ENCODE measurements around the gene PTP4A2. TPM values are rescaled to one million over a fixed set of nuclear protein-coding genes. Genes with fewer than 3 reads are reported as not detected.

PTP4A2 gene
- total and polyA plus RNA-seq, 10 of the 15 experiments (the other 5 are each of a cell fraction or from before 2014, with no cell fraction given), result 180 to 909 (median 375) TPM

DNA sequence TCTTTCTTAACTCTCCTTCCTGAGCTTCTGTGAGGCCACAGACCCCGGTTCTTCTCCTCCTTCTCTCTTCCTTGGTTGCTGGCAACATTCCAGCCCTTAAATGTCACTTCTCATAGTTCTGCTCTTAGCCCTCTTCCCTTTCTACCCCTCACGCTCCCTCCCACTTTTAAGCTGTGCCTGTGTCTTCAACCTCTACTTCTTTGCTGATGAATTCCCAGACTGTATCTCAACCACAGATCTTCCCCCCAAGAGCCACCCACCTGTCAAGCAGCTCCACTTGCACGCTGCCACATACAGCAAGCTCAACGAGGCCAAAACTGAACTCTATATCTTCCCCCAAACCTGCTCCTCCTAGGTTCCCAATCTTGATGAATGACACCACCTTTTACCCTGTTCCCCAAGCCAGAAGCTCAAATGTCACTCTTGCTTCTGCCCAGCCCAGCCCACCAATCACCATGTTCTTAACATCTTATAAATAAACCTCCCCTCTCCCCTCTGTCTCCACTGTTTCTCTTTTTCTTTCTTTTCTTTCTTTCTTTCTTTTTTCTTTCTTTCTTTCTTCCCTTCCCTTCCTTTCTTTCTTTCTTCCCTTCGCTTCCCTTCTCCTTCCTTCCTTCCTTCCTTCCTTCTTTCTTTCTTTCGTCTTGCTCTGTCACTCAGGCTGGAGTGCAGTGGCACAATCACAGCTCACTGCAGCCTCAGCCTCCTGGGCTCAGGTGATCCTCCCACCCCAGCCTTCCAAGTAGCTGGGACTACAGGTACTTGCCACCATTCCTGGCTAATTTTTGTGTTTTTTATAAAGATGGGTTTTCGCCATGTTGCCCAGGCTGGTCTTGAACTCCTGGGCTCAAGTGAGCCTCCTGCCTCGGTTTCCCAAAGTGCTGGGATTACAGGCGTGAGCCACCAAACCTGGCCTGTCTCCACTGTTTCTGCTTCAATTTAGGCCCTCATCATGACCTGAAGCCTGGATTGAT is 19.8 kb upstream of the PTP4A2 start (continued):
- TF ChIP-seq, protein P1, sequence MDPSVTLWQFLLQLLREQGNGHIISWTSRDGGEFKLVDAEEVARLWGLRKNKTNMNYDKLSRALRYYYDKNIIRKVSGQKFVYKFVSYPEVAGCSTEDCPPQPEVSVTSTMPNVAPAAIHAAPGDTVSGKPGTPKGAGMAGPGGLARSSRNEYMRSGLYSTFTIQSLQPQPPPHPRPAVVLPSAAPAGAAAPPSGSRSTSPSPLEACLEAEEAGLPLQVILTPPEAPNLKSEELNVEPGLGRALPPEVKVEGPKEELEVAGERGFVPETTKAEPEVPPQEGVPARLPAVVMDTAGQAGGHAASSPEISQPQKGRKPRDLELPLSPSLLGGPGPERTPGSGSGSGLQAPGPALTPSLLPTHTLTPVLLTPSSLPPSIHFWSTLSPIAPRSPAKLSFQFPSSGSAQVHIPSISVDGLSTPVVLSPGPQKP (IDR thresholded peaks at IDR 0.05; ENCODE audit: low read depth, low read length), result no peak
- TF ChIP-seq JUND (IDR thresholded peaks at IDR 0.05; ENCODE audit: low read depth, low read length), result no peak
- peak in 1 of 2 experiments; percentile 66; a peak in 1 of 3 replicates for TF ChIP-seq EGR1 (IDR thresholded peaks at IDR 0.05; ENCODE audit: borderline replicate concordance in 1 of 2, low read depth in 2 of 2, low read length in 2 of 2)
- no peak for TF ChIP-seq CBX5 (IDR thresholded peaks at IDR 0.05; ENCODE audit: low read depth)
- TF ChIP-seq, protein P2, sequence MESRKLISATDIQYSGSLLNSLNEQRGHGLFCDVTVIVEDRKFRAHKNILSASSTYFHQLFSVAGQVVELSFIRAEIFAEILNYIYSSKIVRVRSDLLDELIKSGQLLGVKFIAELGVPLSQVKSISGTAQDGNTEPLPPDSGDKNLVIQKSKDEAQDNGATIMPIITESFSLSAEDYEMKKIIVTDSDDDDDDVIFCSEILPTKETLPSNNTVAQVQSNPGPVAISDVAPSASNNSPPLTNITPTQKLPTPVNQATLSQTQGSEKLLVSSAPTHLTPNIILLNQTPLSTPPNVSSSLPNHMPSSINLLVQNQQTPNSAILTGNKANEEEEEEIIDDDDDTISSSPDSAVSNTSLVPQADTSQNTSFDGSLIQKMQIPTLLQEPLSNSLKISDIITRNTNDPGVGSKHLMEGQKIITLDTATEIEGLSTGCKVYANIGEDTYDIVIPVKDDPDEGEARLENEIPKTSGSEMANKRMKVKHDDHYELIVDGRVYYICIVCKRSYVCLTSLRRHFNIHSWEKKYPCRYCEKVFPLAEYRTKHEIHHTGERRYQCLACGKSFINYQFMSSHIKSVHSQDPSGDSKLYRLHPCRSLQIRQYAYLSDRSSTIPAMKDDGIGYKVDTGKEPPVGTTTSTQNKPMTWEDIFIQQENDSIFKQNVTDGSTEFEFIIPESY (IDR thresholded peaks at IDR 0.05), result no peak
- TF ChIP-seq POU2F2 (IDR thresholded peaks at IDR 0.05; ENCODE audit: borderline replicate concordance, low read depth, low read length), result peak; percentile 47; the same call in 1 of the 3 replicates
- no peak for TF ChIP-seq NR2C2 (IDR thresholded peaks at IDR 0.05; ENCODE audit: borderline replicate concordance, control insufficient read depth, insufficient read length, low read depth)
- TF ChIP-seq NFXL1 (IDR thresholded peaks at IDR 0.05; ENCODE audit: borderline replicate concordance), result no peak
- TF ChIP-seq, protein P3, sequence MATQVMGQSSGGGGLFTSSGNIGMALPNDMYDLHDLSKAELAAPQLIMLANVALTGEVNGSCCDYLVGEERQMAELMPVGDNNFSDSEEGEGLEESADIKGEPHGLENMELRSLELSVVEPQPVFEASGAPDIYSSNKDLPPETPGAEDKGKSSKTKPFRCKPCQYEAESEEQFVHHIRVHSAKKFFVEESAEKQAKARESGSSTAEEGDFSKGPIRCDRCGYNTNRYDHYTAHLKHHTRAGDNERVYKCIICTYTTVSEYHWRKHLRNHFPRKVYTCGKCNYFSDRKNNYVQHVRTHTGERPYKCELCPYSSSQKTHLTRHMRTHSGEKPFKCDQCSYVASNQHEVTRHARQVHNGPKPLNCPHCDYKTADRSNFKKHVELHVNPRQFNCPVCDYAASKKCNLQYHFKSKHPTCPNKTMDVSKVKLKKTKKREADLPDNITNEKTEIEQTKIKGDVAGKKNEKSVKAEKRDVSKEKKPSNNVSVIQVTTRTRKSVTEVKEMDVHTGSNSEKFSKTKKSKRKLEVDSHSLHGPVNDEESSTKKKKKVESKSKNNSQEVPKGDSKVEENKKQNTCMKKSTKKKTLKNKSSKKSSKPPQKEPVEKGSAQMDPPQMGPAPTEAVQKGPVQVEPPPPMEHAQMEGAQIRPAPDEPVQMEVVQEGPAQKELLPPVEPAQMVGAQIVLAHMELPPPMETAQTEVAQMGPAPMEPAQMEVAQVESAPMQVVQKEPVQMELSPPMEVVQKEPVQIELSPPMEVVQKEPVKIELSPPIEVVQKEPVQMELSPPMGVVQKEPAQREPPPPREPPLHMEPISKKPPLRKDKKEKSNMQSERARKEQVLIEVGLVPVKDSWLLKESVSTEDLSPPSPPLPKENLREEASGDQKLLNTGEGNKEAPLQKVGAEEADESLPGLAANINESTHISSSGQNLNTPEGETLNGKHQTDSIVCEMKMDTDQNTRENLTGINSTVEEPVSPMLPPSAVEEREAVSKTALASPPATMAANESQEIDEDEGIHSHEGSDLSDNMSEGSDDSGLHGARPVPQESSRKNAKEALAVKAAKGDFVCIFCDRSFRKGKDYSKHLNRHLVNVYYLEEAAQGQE (IDR thresholded peaks at IDR 0.05; ENCODE audit: low read depth, low read length), result no peak
- 0 out of 2 replicates have a peak, but pooled peaks have one; percentile 51 for TF ChIP-seq CBFB (IDR thresholded peaks at IDR 0.05; ENCODE audit: low read depth)
- no peak for TF ChIP-seq ZNF384 (IDR thresholded peaks at IDR 0.05; ENCODE audit: borderline replicate concordance, low read depth, low read length)
- TF ChIP-seq WRNIP1 (IDR thresholded peaks at IDR 0.05; ENCODE audit: borderline replicate concordance, low read depth, low read length), result no peak
- no peak for TF ChIP-seq RFX5 (IDR thresholded peaks at IDR 0.05; ENCODE audit: low read depth, low read length)
- no peak for TF ChIP-seq SRF (IDR thresholded peaks at IDR 0.05; ENCODE audit: low read depth in 2 of 2, low read length in 2 of 2)
- TF ChIP-seq CHD1 (IDR thresholded peaks at IDR 0.05; ENCODE audit: low read depth, low read length), result no peak
- TF ChIP-seq, protein P4, sequence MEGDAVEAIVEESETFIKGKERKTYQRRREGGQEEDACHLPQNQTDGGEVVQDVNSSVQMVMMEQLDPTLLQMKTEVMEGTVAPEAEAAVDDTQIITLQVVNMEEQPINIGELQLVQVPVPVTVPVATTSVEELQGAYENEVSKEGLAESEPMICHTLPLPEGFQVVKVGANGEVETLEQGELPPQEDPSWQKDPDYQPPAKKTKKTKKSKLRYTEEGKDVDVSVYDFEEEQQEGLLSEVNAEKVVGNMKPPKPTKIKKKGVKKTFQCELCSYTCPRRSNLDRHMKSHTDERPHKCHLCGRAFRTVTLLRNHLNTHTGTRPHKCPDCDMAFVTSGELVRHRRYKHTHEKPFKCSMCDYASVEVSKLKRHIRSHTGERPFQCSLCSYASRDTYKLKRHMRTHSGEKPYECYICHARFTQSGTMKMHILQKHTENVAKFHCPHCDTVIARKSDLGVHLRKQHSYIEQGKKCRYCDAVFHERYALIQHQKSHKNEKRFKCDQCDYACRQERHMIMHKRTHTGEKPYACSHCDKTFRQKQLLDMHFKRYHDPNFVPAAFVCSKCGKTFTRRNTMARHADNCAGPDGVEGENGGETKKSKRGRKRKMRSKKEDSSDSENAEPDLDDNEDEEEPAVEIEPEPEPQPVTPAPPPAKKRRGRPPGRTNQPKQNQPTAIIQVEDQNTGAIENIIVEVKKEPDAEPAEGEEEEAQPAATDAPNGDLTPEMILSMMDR (IDR thresholded peaks at IDR 0.05 in 2 of 3, conservative IDR thresholded peaks at IDR 0.05 in 1 of 3; ENCODE audit: control insufficient read depth in 2 of 3, extremely low read depth in 1 of 3, insufficient read depth in 1 of 3, low read depth in 3 of 3, low read length in 3 of 3), result no peak
- TF ChIP-seq SMAD5 (IDR thresholded peaks at IDR 0.05; ENCODE audit: low read depth), result no peak
- peak; percentile 87 for TF ChIP-seq NBN (IDR thresholded peaks at IDR 0.05)
- TF ChIP-seq ZNF274 (IDR thresholded peaks at IDR 0.05; ENCODE audit: insufficient read depth, insufficient read length), result no peak

Data from GM12878 (cell line).